Hematopoietic multipotent progenitor cell treated with erythropoietin and hydrocortisone succinate and interleukin-3 and kit ligand, for 8 days (in vitro differentiated cells): ENCODE measurements around the gene CDKAL1.
"Not testable (repeated sequence)": the region's sequence is repeated elsewhere in the genome, so short reads cannot be mapped to it uniquely, and the experiment has no call there.

Source experiments
- DNase-seq: peaks from one replicate; pipeline ENCODE4 v3.0.0-alpha.2; 2015

Gene CDKAL1

DNA sequence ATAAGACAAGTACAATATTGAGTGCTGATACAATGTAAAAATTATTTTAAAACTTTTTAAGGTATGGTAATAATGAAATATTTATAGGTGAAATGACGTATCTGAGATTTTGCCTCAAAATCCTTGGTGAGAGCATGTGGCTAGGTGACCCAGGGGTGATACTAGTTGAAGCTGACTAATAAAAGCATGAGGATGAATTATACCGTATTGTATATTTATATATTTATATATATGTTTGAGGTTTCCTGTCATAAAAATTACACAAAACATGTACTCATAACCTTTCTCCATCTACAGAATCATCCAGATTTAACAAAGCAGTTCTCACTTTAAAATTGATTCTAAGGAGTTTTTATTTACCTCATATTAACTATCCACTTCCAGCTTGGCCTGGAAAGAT lies 358.1 kb downstream of the CDKAL1 start:
- no peak for DNase-seq

GRCh38 chr6:20893412-20893811 lies 359.2 kb downstream of the CDKAL1 start:
- DNase-seq, result no peak

DNA sequence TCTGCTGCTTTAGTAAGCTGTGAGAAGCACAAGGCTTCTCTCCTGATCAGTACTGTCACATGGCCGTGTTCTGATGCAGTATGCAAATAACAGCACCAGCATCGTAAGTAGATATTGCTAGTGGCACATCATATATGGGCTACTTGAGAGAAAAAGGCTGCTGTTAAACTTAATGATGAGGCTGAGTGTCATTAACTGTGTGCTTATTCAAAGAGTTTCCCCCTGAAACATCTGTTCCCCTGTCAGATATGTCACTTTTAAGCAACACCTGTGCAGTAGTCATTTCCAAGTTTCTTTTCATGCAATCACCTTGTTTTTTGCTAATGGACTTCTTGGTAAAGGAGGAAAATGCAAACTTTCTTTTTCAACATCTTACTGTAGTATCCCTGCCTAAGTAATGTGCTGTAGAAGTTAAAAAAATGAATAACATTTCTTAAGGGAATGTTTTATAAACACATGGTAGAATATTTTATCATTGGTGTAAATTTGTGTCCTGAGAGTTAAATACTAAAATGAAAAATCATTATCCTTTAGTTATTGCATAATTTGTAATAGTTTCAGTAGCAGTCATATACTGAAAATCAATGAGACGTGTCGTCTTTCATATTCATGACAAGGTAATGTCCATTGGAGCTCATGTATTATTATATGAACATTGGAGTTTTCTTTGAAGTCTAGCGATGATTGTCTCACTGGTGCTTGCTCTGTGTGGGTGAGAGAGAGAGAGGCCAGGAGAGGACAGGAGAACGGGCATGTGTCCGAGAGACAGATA lies 366.3 kb downstream of the CDKAL1 start:
- DNase-seq, result no peak

GRCh38 chr6:20905377-20905776 lies 371.1 kb downstream of the CDKAL1 start:
- DNase-seq, result no peak

DNA sequence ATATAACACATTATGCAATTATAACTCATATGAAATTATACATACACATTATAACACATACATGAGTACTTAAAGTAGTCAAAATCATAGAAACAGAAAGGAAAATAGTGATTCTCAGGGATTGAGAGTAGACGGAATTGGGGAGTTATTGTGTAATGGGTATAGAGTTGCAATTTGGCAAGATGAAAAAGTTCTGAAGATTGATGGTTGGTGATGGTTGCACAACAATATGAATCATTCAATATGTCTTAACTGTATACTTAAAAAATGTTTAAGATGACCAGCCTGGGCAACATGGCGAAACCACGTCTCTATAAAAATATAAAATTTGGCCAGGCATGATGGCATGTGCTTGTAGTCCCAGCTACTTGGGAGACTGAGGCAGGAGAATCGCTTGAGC lies 372.7 kb downstream of the CDKAL1 start:
- DNase-seq, result no peak

- DNase-seq, result no peak
Measured at GRCh38 chr6:20907486-20908071, 373.3 kb downstream of the CDKAL1 start.

GRCh38 chr6:20909621-20910020 lies 375.4 kb downstream of the CDKAL1 start:
- DNase-seq, result no peak

DNA sequence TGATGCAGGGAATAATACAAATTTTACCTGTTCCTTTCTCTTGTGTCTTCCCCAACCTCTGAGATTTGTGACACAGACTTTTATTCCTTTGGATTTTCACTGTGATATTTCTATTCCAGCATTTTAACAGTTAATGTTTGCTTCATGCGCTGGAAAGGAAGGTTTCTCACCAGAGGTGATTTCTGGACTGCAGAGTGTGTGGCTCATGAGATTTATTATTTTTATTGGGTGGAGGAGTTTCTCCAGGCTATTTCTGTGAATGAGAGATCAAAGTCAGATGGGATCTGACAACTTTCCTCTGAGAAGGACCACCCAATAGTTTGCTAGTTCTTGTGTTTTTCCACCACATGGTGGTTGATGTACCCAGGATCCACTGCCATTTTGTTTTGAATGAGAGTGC lies 377.5 kb downstream of the CDKAL1 start:
- no peak for DNase-seq

DNA sequence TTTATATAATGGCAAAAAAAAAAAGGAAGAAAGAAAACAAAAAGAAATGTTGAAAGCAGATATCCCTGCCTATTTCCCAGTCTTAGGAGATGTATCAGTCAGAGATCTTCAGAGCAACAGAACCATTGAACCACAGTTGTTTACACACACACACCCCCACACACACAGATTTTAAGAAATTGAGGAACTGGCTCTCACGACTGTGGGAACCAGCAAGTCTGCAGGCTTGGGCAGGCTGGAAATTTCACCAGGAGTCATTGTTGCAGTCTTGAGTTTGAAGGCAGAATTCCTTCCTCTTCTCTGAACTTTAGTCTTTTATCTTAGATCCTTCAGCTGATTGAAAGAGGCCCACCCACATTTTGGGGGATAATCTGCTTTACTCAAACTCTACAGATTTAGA lies 380.9 kb downstream of the CDKAL1 start:
- DNase-seq, result no peak

- no peak for DNase-seq
Measured at GRCh38 chr6:20915626-20916025, 381.4 kb downstream of the CDKAL1 start.

- no peak for DNase-seq
Measured at GRCh38 chr6:20916086-20916485, 381.8 kb downstream of the CDKAL1 start.

- DNase-seq, result no peak
Measured at GRCh38 chr6:20918868-20919267, 384.6 kb downstream of the CDKAL1 start.

GRCh38 chr6:20919677-20920385 lies 385.6 kb downstream of the CDKAL1 start:
- DNase-seq, result no peak

GRCh38 chr6:20921578-20921977 lies 387.3 kb downstream of the CDKAL1 start:
- no peak for DNase-seq

DNA sequence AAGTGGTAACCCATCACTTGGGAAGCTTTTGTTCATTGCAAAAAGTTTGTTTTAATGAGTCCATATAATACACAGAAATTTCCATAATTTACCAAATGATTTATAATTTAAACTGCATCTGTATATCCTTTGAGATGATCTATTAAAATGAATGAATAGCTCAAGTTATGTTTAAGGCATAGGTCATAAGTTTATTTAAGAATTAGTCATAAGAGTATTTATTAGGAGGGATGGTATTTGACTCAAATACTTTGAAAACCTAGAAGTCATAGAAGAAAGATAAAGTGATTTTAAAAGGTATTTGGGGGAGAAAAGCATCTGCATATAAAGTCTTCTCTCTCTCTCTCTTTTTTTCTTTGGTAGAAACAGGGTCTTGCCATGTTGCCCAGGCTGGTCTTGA lies 388.5 kb downstream of the CDKAL1 start:
- DNase-seq, result no peak

DNA sequence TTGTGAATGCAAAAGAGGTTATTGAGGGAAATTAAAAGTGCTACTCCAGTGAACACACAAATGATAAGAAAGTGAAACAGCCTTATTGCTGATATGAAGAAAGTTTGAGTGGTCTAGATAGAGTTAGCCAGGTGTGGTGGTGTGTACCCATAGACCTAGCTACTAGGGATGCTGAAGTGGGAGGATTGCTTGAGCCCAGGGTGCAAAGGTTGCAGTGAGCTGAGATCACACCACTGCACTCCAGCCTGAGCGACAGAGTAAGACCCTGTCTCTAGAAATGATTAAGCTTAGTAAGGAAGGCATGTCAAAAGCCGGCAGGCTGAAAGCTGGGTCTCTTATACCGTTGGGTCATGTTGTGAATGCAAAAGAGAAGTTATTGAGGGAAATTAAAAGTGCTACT lies 389.8 kb downstream of the CDKAL1 start:
- not testable (repeated sequence) for DNase-seq

DNA sequence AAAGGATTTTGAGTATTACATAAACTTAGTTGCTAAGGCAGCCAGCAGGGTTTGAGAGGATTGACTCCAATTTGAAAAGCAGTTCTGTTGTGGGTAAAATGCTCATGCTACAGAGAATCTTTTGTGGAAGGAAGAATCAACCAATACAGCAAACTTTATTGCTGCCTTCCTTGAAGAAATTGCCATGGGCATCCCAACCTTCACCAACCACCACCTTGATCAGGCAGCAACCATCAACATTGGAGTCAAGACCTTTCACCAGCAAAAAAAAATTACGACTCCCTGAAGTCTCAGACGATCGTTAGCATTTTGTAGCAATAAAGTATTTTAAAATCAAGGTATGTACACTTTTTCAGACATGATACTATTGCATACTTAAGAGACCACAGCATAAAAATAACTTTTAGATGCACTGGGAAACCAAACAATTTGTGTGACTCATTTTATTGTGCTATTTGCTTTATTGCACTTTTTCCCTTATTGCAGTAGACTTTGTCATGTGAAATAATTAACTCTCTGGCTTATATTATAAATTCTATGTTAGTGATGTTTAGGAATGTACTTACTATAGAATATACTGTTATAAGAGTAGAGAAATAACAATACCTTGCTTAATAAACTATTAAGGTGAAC lies 390.8 kb downstream of the CDKAL1 start:
- DNase-seq, result no peak

- DNase-seq, result no peak
Measured at GRCh38 chr6:20927130-20927860, 393.0 kb downstream of the CDKAL1 start.

DNA sequence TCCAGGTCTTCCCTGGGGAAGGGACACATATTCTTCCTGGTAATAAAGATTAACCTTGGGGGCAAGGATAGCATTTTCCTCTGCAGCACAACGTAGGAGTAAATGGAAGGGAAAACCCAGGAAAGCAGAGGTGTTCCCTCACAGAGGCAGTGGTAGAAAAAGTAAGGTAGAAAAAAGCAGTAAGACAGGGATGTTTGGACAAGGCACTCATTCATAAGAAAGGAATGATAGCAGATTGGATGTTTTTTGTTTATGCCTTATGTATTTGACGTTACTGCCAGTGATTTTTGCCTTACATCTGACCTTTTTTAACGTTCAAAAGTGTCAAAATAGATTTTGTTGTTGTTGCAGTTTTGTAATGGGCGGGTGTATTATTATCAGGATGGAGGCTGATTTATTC lies 395.0 kb downstream of the CDKAL1 start:
- no peak for DNase-seq

GRCh38 chr6:20931093-20931492 lies 396.8 kb downstream of the CDKAL1 start:
- peak; percentile 9 for DNase-seq

- DNase-seq, result no peak
Measured at GRCh38 chr6:20931772-20932171, 397.5 kb downstream of the CDKAL1 start.

DNA sequence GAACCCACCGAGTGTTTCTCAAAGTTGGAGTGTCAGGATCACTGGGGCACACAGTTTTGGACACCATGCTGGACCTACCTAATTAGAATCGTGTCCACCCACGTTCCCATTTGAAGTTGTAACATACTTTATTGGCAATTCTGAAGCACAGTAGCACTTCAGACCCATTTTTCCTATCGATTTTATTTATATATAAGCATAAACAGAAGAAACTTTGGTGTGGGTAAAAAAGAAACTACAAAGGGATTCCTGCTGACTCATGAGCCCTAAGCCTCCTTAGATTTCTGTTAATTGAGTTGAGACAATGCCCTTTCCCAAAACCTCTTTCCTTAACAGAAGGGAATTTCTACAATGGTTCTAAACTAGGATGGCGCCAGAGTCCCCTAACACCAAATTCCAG lies 398.0 kb downstream of the CDKAL1 start:
- no peak for DNase-seq
